Brain microvascular endothelial cell (primary cell): ENCODE results near the gene SLC35C1.

Source experiments
- DNase-seq: peaks from one replicate; pipeline ENCODE4 v3.0.0-alpha.2; 2020
- H3K27ac ChIP-seq: fragments of 250-450 bp; sonication (Bioruptor Pico); 2 replicates; pipeline ENCODE4 v1.5.1; 2020; ENCODE audit warnings: mild to moderate bottlenecking, moderate library complexity
- H3K27me3 ChIP-seq: fragments of 250-450 bp; sonication (Bioruptor Pico); replicated peaks from 2 replicates; pipeline ENCODE4 v1.5.1; 2020; ENCODE audit warnings: mild to moderate bottlenecking
- H3K36me3 ChIP-seq: fragments of 250-450 bp; sonication (Bioruptor Pico); replicated peaks from 2 replicates; pipeline ENCODE4 v1.5.1; 2020; ENCODE audit warnings: mild to moderate bottlenecking
- H3K4me3 ChIP-seq: 2 replicates; pipeline ENCODE4 v1.5.1; 2011; ENCODE audit warnings: low read depth, mild to moderate bottlenecking, control low read depth, low read length, moderate library complexity
- in situ Hi-C: cut with HindIII; loops from 2 replicates; pipeline ENCODE4 v1.10.0; 2017; ENCODE audit warnings: low sequenced_read_pairs, low pct_ligation_motif_present
- TF ChIP-seq, protein P1 (sequence below): IDR thresholded peaks from 2 replicates; pipeline ENCODE4 v1.5.1; 2011; ENCODE audit warnings: low read depth, mild to moderate bottlenecking, moderate library complexity, low read length, control low read depth, inconsistent platforms; ENCODE audit errors: missing control alignments

SLC35C1 gene

DNA sequence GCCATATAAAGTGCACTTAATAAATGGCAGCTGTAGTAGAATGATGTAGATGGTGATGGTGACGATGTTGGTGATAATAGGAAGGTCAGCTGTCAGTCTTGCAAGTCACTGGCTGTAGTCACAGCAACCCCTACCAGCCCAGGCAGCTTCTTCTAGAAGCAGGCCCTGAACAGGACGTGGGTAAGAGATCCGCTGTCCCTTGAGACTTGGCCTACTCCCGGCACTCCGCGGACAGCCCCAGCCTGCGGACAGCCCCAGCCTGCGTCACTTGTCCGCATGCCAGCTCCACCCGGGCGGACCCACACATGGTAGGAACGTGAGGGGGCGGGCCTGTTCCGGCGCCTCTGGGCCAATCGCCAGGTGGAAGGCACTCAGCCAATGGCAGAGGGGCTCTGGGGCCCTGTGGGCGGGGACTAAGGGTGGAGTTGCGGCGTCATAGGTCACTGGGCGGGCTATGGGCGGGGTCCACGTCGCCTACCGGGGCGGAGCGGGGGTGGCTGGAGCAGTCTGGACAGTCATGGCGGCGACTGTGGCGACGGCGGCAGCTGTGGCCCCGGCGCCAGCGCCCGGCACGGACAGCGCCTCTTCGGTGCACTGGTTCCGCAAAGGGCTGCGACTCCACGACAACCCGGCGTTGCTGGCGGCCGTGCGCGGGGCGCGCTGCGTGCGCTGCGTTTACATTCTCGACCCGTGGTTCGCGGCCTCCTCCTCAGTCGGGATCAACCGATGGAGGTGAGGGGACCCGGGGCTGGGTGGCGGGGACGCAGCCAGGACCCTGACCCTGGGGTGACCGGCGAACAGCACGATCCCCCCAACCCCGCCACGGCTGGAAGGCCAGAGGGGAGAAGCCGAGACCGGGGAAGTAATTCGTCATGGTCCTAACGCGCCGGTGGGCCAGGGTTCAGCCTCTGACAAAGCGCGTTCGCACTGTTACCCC is 42.3 kb downstream of the SLC35C1 start, which contains the start of gene CRY2:
CRY2 (plus strand) TSS at position 502 of the 937 bp plus-strand sequence; CDS start at position 518, 16 bp downstream.
- H3K27me3 ChIP-seq = no peaks in the 10 kb centered on the region
- TF ChIP-seq, protein P1, sequence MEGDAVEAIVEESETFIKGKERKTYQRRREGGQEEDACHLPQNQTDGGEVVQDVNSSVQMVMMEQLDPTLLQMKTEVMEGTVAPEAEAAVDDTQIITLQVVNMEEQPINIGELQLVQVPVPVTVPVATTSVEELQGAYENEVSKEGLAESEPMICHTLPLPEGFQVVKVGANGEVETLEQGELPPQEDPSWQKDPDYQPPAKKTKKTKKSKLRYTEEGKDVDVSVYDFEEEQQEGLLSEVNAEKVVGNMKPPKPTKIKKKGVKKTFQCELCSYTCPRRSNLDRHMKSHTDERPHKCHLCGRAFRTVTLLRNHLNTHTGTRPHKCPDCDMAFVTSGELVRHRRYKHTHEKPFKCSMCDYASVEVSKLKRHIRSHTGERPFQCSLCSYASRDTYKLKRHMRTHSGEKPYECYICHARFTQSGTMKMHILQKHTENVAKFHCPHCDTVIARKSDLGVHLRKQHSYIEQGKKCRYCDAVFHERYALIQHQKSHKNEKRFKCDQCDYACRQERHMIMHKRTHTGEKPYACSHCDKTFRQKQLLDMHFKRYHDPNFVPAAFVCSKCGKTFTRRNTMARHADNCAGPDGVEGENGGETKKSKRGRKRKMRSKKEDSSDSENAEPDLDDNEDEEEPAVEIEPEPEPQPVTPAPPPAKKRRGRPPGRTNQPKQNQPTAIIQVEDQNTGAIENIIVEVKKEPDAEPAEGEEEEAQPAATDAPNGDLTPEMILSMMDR = no peak
- peak within 1 kb of the TSS; percentile 94 for H3K27ac ChIP-seq
- peak within 1 kb of the TSS; percentile 89 for H3K4me3 ChIP-seq
- in situ Hi-C loops = no loop called here
- no peaks in the 10 kb centered on the region for H3K36me3 ChIP-seq
- DNase-seq = peak; percentile 98

DNA sequence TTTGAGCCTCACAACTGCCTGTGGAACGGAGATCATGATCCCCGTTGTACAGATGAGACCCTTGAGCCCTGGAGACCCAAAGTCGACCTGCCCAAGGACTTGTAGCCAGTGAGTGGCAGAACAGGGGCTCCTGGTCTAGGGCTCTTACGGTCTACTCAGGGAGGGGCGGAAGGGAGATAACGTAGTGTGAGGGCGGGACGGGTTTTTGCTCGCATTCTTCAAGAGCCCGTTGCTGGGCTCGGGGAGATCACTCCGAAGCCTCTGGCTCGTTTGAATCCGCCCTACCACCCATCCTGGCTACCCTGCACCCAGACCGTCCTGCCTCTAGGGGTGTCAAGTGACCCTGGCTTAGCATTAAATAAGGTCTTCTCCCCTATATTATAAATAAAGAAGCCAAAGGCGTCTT is 43.0 kb downstream of the SLC35C1 start:
- TF ChIP-seq, protein P1 = peak; percentile 39
- in situ Hi-C loops = no loop called here
- Histone ChIP-seq H3K27ac (peak overlapping the region; percentile 94), H3K27me3 (no peaks in the 10 kb centered on the region), H3K36me3 (no peaks in the 10 kb centered on the region), H3K4me3 (peak overlapping the region; percentile 89)
- DNase-seq = peak; percentile 46

DNA sequence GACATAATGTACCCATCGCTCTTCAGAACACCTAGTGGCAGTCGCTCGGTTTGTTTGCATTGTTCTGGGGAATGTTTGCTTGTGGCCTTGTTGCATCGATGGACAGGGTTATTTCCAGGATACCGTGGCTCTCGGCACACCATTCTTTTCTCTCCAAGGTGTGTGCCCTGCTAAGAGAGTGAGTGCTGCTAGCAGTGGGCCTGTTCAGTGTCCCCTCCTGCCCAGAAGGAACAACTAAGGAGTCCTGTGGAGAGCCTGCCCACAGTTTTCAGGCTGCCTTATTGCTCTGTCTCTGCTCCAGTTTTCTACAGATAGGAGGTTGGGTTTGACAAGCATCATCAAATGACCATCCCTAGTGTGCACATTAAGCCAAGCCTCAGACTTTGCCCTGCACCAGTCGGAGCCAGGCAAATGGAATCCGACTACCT is 43.7 kb downstream of the SLC35C1 start:
- in situ Hi-C loops = no loop called here
- TF ChIP-seq, protein P1 = no peak
- H3K27me3 ChIP-seq = no peaks in the 10 kb centered on the region
- no peak overlapping the region for H3K4me3 ChIP-seq
- no peak for DNase-seq
- no peak overlapping the region for H3K27ac ChIP-seq
- H3K36me3 ChIP-seq = no peaks in the 10 kb centered on the region

DNA sequence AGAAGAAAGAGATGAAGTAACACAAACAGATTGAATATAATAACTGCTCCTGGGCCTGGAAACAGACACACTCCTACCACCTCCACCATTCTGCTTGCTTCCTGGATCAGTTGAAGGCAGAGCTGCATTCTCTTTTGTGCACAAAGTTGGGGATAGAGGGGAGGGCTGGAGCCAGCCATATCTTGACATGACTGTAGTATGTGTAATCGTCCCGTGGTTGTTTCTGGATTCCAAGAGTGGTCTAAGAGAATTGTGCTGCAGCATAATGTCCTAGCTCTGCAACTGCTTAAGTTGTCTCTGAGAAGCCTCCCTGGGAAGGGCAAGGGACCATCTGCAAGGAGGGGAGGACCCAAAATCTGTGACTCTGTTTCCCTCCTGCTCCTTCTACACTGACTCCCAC is 45.5 kb downstream of the SLC35C1 start:
- in situ Hi-C loops = no loop called here
- DNase-seq = peak; percentile 52
- Histone ChIP-seq H3K4me3 (no peak overlapping the region), H3K36me3 (no peaks in the 10 kb centered on the region), H3K27ac (no peak overlapping the region), H3K27me3 (no peaks in the 10 kb centered on the region)
- TF ChIP-seq, protein P1 = no peak

DNA sequence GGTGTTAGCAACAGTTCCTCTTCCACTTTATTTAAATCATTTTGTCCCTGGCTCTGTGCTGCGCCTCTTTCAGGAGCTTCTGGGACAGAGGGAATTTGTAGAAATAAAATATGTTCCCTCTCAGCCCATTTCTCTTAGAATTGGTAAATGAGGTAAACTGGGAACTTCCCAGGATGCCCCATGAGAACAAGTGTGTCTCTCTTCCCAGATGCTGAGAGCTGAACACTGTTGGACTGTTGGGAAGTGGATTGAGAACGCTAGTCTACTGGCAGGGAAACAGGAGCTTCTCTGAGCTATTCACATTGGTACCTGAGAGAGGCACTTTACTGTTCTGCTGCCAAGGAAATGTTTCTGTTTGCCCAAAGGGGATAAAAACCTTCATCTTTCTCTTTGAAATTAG is 46.3 kb downstream of the SLC35C1 start:
- no peaks in the 10 kb centered on the region for H3K27me3 ChIP-seq
- in situ Hi-C loops = no loop called here
- TF ChIP-seq, protein P1 = no peak
- H3K27ac ChIP-seq = no peak overlapping the region
- no peak for DNase-seq
- no peak overlapping the region for H3K4me3 ChIP-seq
- no peaks in the 10 kb centered on the region for H3K36me3 ChIP-seq
